ENCODE results near the gene ADH7. TPM values are rescaled to one million over a fixed set of nuclear protein-coding genes. Genes with fewer than 3 reads are reported as not detected.

ADH7 gene
- total and polyA plus RNA-seq, 2 of the 8 experiments (the other 6 are each of a cell fraction or from before 2014, with no cell fraction given): not detected

GRCh38 chr4:99408346-99408745 lies 26.8 kb downstream of the ADH7 start:
- Histone ChIP-seq H3K23me2 (ENCODE audit: low read depth, low read length) (no peaks in the 10 kb centered on the region), H4K91ac (replicated peaks; ENCODE audit: insufficient read length, low read length) (no peak overlapping the region), H2BK12ac (ENCODE audit: low read depth, low read length) (no peak overlapping the region), H2AFZ (ENCODE audit: low read length) (no peak overlapping the region), H3K23ac (ENCODE audit: insufficient read length) (no peak overlapping the region), H3K9me3 (ENCODE audit: insufficient read depth in 2 of 2, low read depth in 1 of 2, low read length in 1 of 2) (no peaks in the 10 kb centered on the region), H3K4me3 (ENCODE audit: extremely low read depth in 1 of 4, insufficient read depth in 2 of 4, low read depth in 3 of 4, low read length in 4 of 4) (no peak overlapping the region), H4K5ac (ENCODE audit: insufficient read length, low read depth, low read length) (no peak overlapping the region), H4K8ac (ENCODE audit: extremely low read depth, insufficient read depth, low read length) (no peak overlapping the region), H3K14ac (ENCODE audit: insufficient read length) (no peak overlapping the region), H3K18ac (ENCODE audit: extremely low read depth, low read length) (no peak overlapping the region), H3K56ac (replicated peaks; ENCODE audit: insufficient read length, low read depth, low read length) (no peak overlapping the region), H2BK15ac (ENCODE audit: low read length) (no peak overlapping the region), H3K79me2 (ENCODE audit: control insufficient read depth in 1 of 2, insufficient read depth in 2 of 2, low read length in 2 of 2) (no peaks in the 10 kb centered on the region), H3K4ac (replicated peaks; ENCODE audit: insufficient read length, low read depth, low read length) (no peak overlapping the region), H3K27ac (ENCODE audit: low read depth, low read length) (no peak overlapping the region), H4K20me1 (replicated peaks in 1 of 2; ENCODE audit: control insufficient read depth in 1 of 2, insufficient read depth in 2 of 2, low read length in 2 of 2) (no peaks in the 10 kb centered on the region), H3K79me1 (ENCODE audit: low read depth, low read length) (no peaks in the 10 kb centered on the region), H3K4me2 (ENCODE audit: insufficient read depth in 1 of 2, low read depth in 2 of 2, low read length in 2 of 2) (no peak overlapping the region), H3K4me1 (replicated peaks in 1 of 4; ENCODE audit: control insufficient read depth in 3 of 4, insufficient read depth in 4 of 4, low read length in 3 of 4) (peaks cover 0 to 4% (median 1%) of the 10 kb centered on the region in 4 experiments; a peak in 4 of 7 replicates), H2BK120ac (replicated peaks; ENCODE audit: low read depth, low read length) (no peak overlapping the region), H2BK20ac (ENCODE audit: low read length) (no peak overlapping the region), H3K27me3 (replicated peaks in 1 of 4; ENCODE audit: control insufficient read depth in 3 of 4, extremely low read depth in 1 of 4, insufficient read depth in 3 of 4, low read length in 3 of 4) (no peaks in the 10 kb centered on the region), H2BK5ac (ENCODE audit: low read depth, low read length) (no peak overlapping the region), H3K9ac (replicated peaks in 1 of 4; ENCODE audit: extremely low read depth in 1 of 4, low read depth in 3 of 4, low read length in 3 of 4) (no peak overlapping the region), H2AK5ac (ENCODE audit: low read depth, low read length) (no peak overlapping the region), H3K36me3 (ENCODE audit: control insufficient read depth in 2 of 4, insufficient read depth in 4 of 4, low read length in 3 of 4) (no peaks in the 10 kb centered on the region)
- FAIRE-seq: no peak
- ChIA-PET CTCF (ENCODE audit: partially characterized antibody) (interaction anchor here (1.0 to 10.9 kb wide), 3 partner anchors 52 to 352 kb away, joined by 3 to 99 read pairs (median 3); no protein-coding TSS in a partner anchor), POLR2A (ENCODE audit: partially characterized antibody) (no interaction called here)
- no peak for DNase-seq (ENCODE audit: low read depth in 1 of 2, low spot score in 2 of 2)
- TF ChIP-seq ZNF274 (IDR thresholded peaks at IDR 0.05; ENCODE audit: borderline replicate concordance, extremely low read depth, low read length): no peak
- TF ChIP-seq HDAC6 (IDR thresholded peaks at IDR 0.05; ENCODE audit: low read depth, low read length): no peak
- no peak for TF ChIP-seq SIX5 (IDR thresholded peaks at IDR 0.05; ENCODE audit: low read depth, low read length)
- TF ChIP-seq TAF1 (IDR thresholded peaks at IDR 0.05; ENCODE audit: low read depth, low read length): no peak
- TF ChIP-seq NANOG (IDR thresholded peaks at IDR 0.05; ENCODE audit: insufficient read depth, low read depth, low read length, poor library complexity, severe bottlenecking): no peak
- no peak for TF ChIP-seq SP4 (IDR thresholded peaks at IDR 0.05; ENCODE audit: low read length)
- no peak for TF ChIP-seq CTCF (IDR thresholded peaks at IDR 0.05; ENCODE audit: control extremely low read depth in 1 of 3, insufficient read depth in 1 of 3, low read depth in 1 of 3, low read length in 3 of 3)
- TF ChIP-seq CREB1 (IDR thresholded peaks at IDR 0.05): no peak
- no peak for TF ChIP-seq SIN3A (conservative IDR thresholded peaks at IDR 0.05 in 1 of 2, IDR thresholded peaks at IDR 0.05 in 1 of 2; ENCODE audit: low read depth in 1 of 2, low read length in 2 of 2)
- no peak for TF ChIP-seq JUND (IDR thresholded peaks at IDR 0.05; ENCODE audit: low read length)
- TF ChIP-seq FOSL1 (IDR thresholded peaks at IDR 0.05; ENCODE audit: insufficient read depth, low read depth, low read length): no peak
- no peak for TF ChIP-seq RBBP5 (IDR thresholded peaks at IDR 0.05; ENCODE audit: borderline replicate concordance, low read depth, low read length)
- TF ChIP-seq KDM4A (IDR thresholded peaks at IDR 0.05; ENCODE audit: low read depth, low read length, severe bottlenecking): no peak
- TF ChIP-seq POU5F1 (IDR thresholded peaks at IDR 0.05; ENCODE audit: low read depth, low read length): no peak

Data from H1 (cell line).